ENCODE results near the gene PALB2.

DNA sequence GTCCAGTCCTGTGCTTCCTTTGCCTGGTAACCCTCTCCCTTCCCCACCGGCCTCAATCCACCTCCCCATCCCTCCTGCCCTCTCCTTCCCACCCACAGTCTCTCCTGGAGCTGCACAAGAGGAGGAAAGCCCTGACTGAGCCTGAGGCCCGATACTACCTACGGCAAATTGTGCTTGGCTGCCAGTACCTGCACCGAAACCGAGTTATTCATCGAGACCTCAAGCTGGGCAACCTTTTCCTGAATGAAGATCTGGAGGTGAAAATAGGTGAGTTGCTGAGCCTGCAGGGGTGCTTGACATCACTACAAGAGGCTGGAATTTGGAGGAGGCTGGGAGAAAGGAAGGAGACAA is 38.9 kb upstream of the PALB2 start:
- no peak for TF ChIP-seq POLR2A (IDR thresholded peaks at IDR 0.05)
- TF ChIP-seq, protein P1, sequence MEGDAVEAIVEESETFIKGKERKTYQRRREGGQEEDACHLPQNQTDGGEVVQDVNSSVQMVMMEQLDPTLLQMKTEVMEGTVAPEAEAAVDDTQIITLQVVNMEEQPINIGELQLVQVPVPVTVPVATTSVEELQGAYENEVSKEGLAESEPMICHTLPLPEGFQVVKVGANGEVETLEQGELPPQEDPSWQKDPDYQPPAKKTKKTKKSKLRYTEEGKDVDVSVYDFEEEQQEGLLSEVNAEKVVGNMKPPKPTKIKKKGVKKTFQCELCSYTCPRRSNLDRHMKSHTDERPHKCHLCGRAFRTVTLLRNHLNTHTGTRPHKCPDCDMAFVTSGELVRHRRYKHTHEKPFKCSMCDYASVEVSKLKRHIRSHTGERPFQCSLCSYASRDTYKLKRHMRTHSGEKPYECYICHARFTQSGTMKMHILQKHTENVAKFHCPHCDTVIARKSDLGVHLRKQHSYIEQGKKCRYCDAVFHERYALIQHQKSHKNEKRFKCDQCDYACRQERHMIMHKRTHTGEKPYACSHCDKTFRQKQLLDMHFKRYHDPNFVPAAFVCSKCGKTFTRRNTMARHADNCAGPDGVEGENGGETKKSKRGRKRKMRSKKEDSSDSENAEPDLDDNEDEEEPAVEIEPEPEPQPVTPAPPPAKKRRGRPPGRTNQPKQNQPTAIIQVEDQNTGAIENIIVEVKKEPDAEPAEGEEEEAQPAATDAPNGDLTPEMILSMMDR (IDR thresholded peaks at IDR 0.05): no peak

Data from breast epithelium (tissue), 3 donors.